ENCODE measurements around the gene CPNE2. TPM values are rescaled to one million over a fixed set of nuclear protein-coding genes. Genes with fewer than 3 reads are reported as not detected.

Gene CPNE2
- total and polyA plus RNA-seq, 9 donors: 12.3 to 32.3 (median 18.1) TPM

DNA sequence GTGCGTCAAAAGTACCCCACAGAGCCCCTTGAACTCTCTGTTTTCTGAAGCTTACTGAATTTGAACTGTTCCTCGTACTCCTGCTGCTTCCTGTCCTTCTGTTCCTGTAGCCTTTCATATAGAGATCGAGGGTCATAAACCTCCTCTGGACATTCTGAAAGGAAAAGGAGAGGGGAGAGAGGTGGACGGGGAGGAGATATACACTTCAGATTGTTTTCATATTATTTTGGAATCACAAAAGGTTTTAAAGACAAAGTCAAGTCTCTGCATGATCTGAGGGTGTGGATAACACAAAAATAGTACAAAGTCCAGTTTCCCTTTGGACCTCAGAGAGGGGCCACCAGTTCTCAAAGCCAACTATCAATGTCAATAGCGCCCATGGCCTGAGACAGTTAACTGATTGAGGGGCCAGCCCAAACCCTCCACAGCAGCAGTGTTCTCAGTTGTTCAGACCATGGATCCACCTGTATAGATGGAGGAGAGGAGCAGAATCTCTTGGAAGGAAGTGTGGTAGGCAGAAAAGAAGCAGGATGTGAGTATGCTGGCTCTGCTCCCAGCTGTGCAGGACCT, 80.4 kb downstream of the CPNE2 start:
- intact Hi-C loops (cut with DNase I): loop anchor here in 1 of 4 donors (10.0 kb wide), 1 partner anchor 88 kb away; no protein-coding TSS in a partner anchor
- DNase-seq: no peak
- Histone ChIP-seq H3K27me3 (no peaks in the 10 kb centered on the region), H3K36me3 (no peaks in the 10 kb centered on the region), H3K4me1 (ENCODE audit: insufficient read depth) (no peaks in the 10 kb centered on the region), H3K9me3 (no peaks in the 10 kb centered on the region), H3K4me3 (no peak overlapping the region), H3K27ac (no peak overlapping the region)
- TF ChIP-seq, protein P1, sequence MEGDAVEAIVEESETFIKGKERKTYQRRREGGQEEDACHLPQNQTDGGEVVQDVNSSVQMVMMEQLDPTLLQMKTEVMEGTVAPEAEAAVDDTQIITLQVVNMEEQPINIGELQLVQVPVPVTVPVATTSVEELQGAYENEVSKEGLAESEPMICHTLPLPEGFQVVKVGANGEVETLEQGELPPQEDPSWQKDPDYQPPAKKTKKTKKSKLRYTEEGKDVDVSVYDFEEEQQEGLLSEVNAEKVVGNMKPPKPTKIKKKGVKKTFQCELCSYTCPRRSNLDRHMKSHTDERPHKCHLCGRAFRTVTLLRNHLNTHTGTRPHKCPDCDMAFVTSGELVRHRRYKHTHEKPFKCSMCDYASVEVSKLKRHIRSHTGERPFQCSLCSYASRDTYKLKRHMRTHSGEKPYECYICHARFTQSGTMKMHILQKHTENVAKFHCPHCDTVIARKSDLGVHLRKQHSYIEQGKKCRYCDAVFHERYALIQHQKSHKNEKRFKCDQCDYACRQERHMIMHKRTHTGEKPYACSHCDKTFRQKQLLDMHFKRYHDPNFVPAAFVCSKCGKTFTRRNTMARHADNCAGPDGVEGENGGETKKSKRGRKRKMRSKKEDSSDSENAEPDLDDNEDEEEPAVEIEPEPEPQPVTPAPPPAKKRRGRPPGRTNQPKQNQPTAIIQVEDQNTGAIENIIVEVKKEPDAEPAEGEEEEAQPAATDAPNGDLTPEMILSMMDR (IDR thresholded peaks at IDR 0.05): no peak
- TF ChIP-seq POLR2A (IDR thresholded peaks at IDR 0.05): no peak
- no peak for TF ChIP-seq EP300 (IDR thresholded peaks at IDR 0.05)
- 75 to 82% (median 82%) methylated on average over 5 of the region's 5 CpGs for WGBS, 3 donors

DNA sequence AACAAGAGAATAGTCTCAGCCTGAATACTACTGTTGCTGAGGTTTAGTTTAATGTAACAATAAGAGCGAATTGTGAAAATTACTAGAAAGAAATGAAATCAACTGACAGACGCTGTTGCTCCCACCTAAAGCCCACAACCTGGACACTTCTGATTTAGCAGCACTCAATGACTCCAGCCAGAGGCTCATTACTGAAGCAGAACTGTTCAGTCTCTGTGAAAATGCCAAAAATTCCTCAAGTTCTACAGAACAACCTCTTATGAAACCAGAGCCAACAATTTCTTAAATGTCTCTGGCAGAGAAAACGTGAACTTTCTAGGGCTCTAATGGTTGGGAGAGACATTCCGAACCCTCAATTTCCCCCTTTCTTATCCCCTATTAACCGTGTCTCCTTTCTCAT, 83.5 kb downstream of the CPNE2 start:
- Histone ChIP-seq H3K27me3 (no peaks in the 10 kb centered on the region), H3K27ac (no peak overlapping the region), H3K4me3 (no peak overlapping the region), H3K36me3 (no peaks in the 10 kb centered on the region), H3K9me3 (no peaks in the 10 kb centered on the region), H3K4me1 (ENCODE audit: insufficient read depth) (no peaks in the 10 kb centered on the region)
- TF ChIP-seq POLR2A (IDR thresholded peaks at IDR 0.05) (no peak), EP300 (IDR thresholded peaks at IDR 0.05) (no peak)
- TF ChIP-seq, protein P1 (IDR thresholded peaks at IDR 0.05): no peak
- DNase-seq: no peak
- intact Hi-C loops (cut with DNase I): loop anchor here in 1 of 4 donors (10.0 kb wide), 1 partner anchor 91 kb away; no protein-coding TSS in a partner anchor
- 26 to 49% (median 36%) methylated on average over 5 of the region's 5 CpGs for WGBS, 3 donors

DNA sequence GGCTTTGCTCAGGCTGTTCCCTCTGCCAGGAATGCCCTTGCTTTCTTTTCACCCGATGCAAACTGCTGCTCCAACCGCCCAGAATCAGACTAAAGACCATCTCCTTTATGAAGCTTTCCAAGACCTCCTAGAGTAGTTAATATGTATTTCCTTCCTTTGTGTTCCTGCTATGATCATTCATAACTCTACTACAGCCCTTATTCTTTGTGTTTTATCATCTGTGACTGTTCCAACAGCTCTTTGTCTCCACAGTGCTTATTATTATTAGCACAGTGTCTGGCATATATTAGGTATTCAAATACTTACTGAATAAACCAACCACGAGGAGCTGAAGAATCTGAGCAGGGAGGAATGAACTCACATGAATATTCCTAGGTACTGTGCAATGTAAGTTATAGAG, 85.8 kb downstream of the CPNE2 start:
- Histone ChIP-seq H3K9me3 (no peaks in the 10 kb centered on the region), H3K27me3 (no peaks in the 10 kb centered on the region), H3K4me1 (ENCODE audit: insufficient read depth) (no peaks in the 10 kb centered on the region), H3K27ac (no peak overlapping the region), H3K36me3 (no peaks in the 10 kb centered on the region), H3K4me3 (no peak overlapping the region)
- intact Hi-C loops (cut with DNase I): loop anchor here in 1 of 4 donors (10.0 kb wide), 1 partner anchor 93 kb away; no protein-coding TSS in a partner anchor
- DNase-seq: no peak
- WGBS, 3 donors: 63 to 76% (median 76%) methylated on average over 3 of the region's 3 CpGs
- TF ChIP-seq EP300 (IDR thresholded peaks at IDR 0.05) (no peak), POLR2A (IDR thresholded peaks at IDR 0.05) (no peak)
- TF ChIP-seq, protein P1 (IDR thresholded peaks at IDR 0.05): no peak

DNA sequence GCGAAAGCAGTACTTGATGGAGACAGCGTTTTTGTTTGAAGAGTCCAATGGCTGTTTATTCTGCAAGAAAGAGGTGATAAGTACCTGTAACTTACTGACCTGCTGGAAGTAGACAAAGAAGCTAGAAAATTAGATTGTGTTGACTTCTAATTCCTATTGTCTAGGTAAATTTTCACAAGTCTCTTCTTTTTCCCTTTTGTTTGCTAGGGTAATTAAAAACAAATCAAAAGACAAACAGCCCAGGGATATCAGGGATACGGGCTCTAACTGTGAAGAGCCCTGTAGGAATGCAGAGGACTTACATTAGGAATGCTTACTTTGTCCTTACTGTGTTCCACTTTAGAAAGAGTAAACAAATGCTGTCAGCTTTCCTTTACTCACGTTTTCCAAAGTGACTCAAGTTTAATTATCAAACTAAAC, 86.4 kb downstream of the CPNE2 start:
- Histone ChIP-seq H3K36me3 (no peaks in the 10 kb centered on the region), H3K27me3 (no peaks in the 10 kb centered on the region), H3K4me1 (ENCODE audit: insufficient read depth) (no peaks in the 10 kb centered on the region), H3K9me3 (no peaks in the 10 kb centered on the region), H3K4me3 (no peak overlapping the region), H3K27ac (no peak overlapping the region)
- WGBS, 3 donors: 55 to 65% (median 62%) methylated on average over 4 of the region's 4 CpGs
- no peak for TF ChIP-seq EP300 (IDR thresholded peaks at IDR 0.05)
- no peak for TF ChIP-seq POLR2A (IDR thresholded peaks at IDR 0.05)
- TF ChIP-seq, protein P1 (IDR thresholded peaks at IDR 0.05): no peak
- intact Hi-C loops (cut with DNase I): loop anchor here in 1 of 4 donors (10.0 kb wide), 1 partner anchor 94 kb away; no protein-coding TSS in a partner anchor
- no peak for DNase-seq

Measured in ovary (tissue), 9 donors.